ENCODE data around the gene HDAC1. TPM values are rescaled to one million over a fixed set of nuclear protein-coding genes. Genes with fewer than 3 reads are reported as not detected.
A peak's percentile ranks its signal among the peaks of the same experiment; 100 is the strongest.

The HDAC1 gene
- total and polyA plus RNA-seq, 2 experiments from 2014 or later: 76.9 to 96.8 TPM

GRCh38 chr1:32329931-32330466, 38.1 kb downstream of the HDAC1 start:
- Histone ChIP-seq H3K27me3 (no peaks in the 10 kb centered on the region), H3K36me3 (peaks cover 43% of the 10 kb centered on the region), H3K27ac (no peak overlapping the region), H3K9me3 (ENCODE audit: low read depth) (no peaks in the 10 kb centered on the region), H3K4me3 (no peak overlapping the region), H3K4me1 (ENCODE audit: low read depth) (peaks cover 7% of the 10 kb centered on the region)
- DNase-seq (ENCODE audit: low read depth in 1 of 2, low spot score in 1 of 2): no peak
- TF ChIP-seq, protein P1, sequence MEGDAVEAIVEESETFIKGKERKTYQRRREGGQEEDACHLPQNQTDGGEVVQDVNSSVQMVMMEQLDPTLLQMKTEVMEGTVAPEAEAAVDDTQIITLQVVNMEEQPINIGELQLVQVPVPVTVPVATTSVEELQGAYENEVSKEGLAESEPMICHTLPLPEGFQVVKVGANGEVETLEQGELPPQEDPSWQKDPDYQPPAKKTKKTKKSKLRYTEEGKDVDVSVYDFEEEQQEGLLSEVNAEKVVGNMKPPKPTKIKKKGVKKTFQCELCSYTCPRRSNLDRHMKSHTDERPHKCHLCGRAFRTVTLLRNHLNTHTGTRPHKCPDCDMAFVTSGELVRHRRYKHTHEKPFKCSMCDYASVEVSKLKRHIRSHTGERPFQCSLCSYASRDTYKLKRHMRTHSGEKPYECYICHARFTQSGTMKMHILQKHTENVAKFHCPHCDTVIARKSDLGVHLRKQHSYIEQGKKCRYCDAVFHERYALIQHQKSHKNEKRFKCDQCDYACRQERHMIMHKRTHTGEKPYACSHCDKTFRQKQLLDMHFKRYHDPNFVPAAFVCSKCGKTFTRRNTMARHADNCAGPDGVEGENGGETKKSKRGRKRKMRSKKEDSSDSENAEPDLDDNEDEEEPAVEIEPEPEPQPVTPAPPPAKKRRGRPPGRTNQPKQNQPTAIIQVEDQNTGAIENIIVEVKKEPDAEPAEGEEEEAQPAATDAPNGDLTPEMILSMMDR (IDR thresholded peaks at IDR 0.05; ENCODE audit: low read depth, low read length): no peak

DNA sequence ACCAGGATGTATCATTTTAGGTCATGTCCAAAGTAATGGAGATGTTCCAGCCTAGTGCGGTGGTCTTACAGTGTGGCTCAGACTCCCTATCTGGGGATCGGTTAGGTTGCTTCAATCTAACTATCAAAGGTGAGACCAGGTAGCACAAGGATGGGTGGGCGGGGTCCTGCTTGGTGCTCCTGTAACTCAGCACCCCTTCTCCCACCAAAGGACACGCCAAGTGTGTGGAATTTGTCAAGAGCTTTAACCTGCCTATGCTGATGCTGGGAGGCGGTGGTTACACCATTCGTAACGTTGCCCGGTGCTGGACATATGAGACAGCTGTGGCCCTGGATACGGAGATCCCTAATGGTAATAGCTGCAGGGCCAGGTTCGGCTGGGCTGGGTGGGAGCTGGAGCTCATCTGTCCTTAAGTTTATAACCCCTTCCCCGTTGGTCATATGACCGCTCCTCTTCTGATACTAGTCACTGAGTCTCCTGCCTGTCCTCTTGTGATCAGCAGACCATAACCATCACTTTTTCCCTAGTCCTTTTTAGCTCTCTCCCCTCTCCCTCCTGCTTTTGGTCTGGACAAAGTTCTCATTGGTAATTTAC, 38.8 kb downstream of the HDAC1 start:
- TF ChIP-seq, protein P1 (IDR thresholded peaks at IDR 0.05; ENCODE audit: low read depth, low read length): no peak

GRCh38 chr1:32331549-32331948, 39.7 kb downstream of the HDAC1 start:
- Histone ChIP-seq H3K9me3 (ENCODE audit: low read depth) (no peaks in the 10 kb centered on the region), H3K27ac (no peak overlapping the region), H3K36me3 (peaks cover 43% of the 10 kb centered on the region), H3K4me3 (no peak overlapping the region), H3K27me3 (no peaks in the 10 kb centered on the region), H3K4me1 (ENCODE audit: low read depth) (peaks cover 7% of the 10 kb centered on the region)
- no peak for DNase-seq (ENCODE audit: low read depth in 1 of 2, low spot score in 1 of 2)
- TF ChIP-seq, protein P1 (IDR thresholded peaks at IDR 0.05; ENCODE audit: low read depth, low read length): no peak

More for the DNA sequence above, 38.8 kb downstream of the HDAC1 start:
- peaks cover 7% of the 10 kb centered on the region for H3K4me1 ChIP-seq (ENCODE audit: low read depth)
- DNase-seq (ENCODE audit: low read depth in 1 of 2, low spot score in 1 of 2): no peak
- H3K4me3 ChIP-seq: no peak overlapping the region
- peaks cover 43% of the 10 kb centered on the region for H3K36me3 ChIP-seq
- no peaks in the 10 kb centered on the region for H3K27me3 ChIP-seq
- H3K27ac ChIP-seq: no peak overlapping the region
- H3K9me3 ChIP-seq (ENCODE audit: low read depth): no peaks in the 10 kb centered on the region

DNA sequence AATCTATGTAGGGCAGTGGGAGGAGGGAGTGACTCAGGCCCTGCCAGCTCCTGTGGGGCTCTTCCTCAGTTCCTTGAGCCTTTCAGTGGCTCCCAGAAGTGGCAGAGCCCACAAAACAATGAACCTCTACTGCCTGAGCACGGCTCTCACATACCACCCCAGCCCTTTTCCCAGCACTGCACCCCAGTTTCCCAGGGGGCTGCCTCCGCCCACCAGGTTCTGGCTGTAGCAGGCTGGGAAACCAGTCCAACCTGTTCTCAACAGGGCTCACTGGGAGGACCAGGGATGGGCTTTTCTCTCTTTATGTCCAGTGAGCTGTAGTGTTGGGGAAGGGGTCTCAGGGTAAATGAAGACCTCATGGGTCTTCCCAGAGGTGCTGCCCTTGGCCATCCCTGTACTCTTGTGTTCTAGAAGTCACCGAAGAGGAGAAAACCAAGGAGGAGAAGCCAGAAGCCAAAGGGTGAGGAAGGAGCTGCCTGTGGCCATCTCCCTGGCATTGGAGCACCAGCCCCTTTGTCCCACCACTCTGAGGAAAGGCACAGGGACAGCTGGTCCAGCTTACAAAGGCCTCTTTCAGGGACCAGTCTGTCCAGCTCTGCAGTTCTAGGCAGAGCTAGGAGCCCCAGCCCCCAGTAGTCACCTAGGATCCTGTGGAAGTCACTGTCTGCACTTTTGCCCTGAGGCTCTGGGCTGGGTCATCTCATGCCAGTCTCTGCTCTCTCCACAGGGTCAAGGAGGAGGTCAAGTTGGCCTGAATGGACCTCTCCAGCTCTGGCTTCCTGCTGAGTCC, 40.6 kb downstream of the HDAC1 start:
- Histone ChIP-seq H3K27me3 (no peaks in the 10 kb centered on the region), H3K27ac (peak overlapping the region; percentile 18), H3K36me3 (peaks cover 34% of the 10 kb centered on the region), H3K4me3 (no peak overlapping the region), H3K4me1 (ENCODE audit: low read depth) (peaks cover 7% of the 10 kb centered on the region), H3K9me3 (ENCODE audit: low read depth) (no peaks in the 10 kb centered on the region)
- TF ChIP-seq, protein P1 (IDR thresholded peaks at IDR 0.05; ENCODE audit: low read depth, low read length): no peak
- DNase-seq (ENCODE audit: low read depth in 1 of 2, low spot score in 1 of 2): peak in 1 of 2 donors; percentile 13

DNA sequence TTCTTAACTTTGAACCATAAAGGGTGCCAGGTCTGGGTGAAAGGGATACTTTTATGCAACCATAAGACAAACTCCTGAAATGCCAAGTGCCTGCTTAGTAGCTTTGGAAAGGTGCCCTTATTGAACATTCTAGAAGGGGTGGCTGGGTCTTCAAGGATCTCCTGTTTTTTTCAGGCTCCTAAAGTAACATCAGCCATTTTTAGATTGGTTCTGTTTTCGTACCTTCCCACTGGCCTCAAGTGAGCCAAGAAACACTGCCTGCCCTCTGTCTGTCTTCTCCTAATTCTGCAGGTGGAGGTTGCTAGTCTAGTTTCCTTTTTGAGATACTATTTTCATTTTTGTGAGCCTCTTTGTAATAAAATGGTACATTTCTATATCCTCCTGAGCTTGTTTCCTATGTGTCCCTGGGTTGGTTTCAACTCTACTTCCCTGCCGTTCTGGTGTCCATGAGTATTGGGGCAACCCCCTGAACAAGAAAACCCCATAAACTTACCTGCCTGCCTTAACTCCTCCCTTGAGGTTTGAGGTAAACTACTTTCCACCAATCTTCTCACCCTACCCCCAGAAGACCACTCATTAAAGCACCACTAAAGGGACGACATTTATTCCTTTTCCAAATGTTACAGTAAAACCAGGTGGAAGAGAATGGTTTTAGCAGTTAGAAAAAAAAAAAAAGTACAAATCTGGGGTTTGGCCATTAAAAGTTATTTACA, 41.5 kb downstream of the HDAC1 start:
- Histone ChIP-seq H3K36me3 (peaks cover 30% of the 10 kb centered on the region), H3K27me3 (no peaks in the 10 kb centered on the region), H3K27ac (peak overlapping the region; percentile 18), H3K4me1 (ENCODE audit: low read depth) (peaks cover 7% of the 10 kb centered on the region), H3K9me3 (ENCODE audit: low read depth) (no peaks in the 10 kb centered on the region), H3K4me3 (no peak overlapping the region)
- TF ChIP-seq, protein P1 (IDR thresholded peaks at IDR 0.05; ENCODE audit: low read depth, low read length): no peak
- DNase-seq (ENCODE audit: low read depth in 1 of 2, low spot score in 1 of 2): no peak

All from cardiac muscle cell (in vitro differentiated cells and primary cell).